ENCODE measurements around the gene ISM1. TPM values are rescaled to one million over a fixed set of nuclear protein-coding genes. Genes with fewer than 3 reads are reported as not detected.

Gene ISM1
- total RNA-seq, 2 donors from 2014 or later: 20.4 to 25.1 TPM

- Histone ChIP-seq H3K36me3 (no peaks in the 10 kb centered on the region), H3K4me1 (ENCODE audit: control insufficient read depth in 1 of 2, low read depth in 2 of 2) (peaks cover 0 to 2% of the 10 kb centered on the region in 2 donors), H3K9me3 (no peaks in the 10 kb centered on the region), H3K27ac (no peak overlapping the region), H3K27me3 (replicated peaks; ENCODE audit: insufficient read depth) (no peaks in the 10 kb centered on the region), H3K4me3 (no peak overlapping the region)
- DNase-seq (ENCODE audit: low spot score) (no peak), ATAC-seq (ENCODE audit: insufficient number of reproducible peaks, low FRiP score, low read depth) (no peak)
- TF ChIP-seq, protein P1, sequence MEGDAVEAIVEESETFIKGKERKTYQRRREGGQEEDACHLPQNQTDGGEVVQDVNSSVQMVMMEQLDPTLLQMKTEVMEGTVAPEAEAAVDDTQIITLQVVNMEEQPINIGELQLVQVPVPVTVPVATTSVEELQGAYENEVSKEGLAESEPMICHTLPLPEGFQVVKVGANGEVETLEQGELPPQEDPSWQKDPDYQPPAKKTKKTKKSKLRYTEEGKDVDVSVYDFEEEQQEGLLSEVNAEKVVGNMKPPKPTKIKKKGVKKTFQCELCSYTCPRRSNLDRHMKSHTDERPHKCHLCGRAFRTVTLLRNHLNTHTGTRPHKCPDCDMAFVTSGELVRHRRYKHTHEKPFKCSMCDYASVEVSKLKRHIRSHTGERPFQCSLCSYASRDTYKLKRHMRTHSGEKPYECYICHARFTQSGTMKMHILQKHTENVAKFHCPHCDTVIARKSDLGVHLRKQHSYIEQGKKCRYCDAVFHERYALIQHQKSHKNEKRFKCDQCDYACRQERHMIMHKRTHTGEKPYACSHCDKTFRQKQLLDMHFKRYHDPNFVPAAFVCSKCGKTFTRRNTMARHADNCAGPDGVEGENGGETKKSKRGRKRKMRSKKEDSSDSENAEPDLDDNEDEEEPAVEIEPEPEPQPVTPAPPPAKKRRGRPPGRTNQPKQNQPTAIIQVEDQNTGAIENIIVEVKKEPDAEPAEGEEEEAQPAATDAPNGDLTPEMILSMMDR (IDR thresholded peaks at IDR 0.05): no peak
These were observed 41.2 kb downstream of the ISM1 start for GRCh38 chr20:13262302-13262650.

DNA sequence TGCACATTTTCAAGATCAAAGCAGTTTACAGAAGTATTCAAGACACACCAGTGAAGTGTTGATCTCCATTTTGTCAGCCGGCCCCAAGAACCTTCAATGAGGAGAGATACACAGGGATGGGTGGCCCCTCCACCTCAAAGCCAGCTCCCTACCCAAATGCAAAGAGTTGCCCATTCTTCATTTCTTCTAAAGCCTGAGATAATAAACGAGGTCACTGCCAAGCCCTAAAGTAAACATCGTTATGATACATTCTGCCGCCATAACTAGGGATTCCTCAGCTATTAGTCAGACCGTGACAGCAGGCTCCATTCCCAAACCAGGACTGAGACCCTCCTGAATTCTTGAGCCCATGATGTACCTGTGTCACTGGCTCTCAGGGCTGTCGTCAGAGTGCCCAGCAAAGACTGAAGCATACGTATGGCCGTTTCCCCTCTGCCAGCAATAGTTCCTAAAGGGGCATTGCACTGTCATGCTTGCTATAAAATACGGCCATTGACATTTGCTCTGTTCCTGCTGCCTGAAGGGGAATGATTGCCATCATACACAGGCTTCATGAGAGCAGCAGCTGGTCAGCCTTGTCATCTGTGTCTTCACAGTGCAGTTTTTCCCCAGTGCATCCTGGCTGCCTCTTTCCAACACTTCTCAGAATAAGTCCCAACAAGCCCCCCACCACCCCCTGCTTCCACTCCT, 41.7 kb downstream of the ISM1 start:
- Histone ChIP-seq H3K27ac (no peak overlapping the region), H3K36me3 (no peaks in the 10 kb centered on the region), H3K4me3 (no peak overlapping the region), H3K4me1 (ENCODE audit: control insufficient read depth in 1 of 2, low read depth in 2 of 2) (peaks cover 0 to 6% of the 10 kb centered on the region in 2 donors), H3K27me3 (replicated peaks; ENCODE audit: insufficient read depth) (no peaks in the 10 kb centered on the region), H3K9me3 (no peaks in the 10 kb centered on the region)
- no peak for DNase-seq (ENCODE audit: low spot score)
- TF ChIP-seq, protein P1 (IDR thresholded peaks at IDR 0.05): no peak
- ATAC-seq (ENCODE audit: insufficient number of reproducible peaks, low FRiP score, low read depth): no peak

- ATAC-seq (ENCODE audit: insufficient number of reproducible peaks, low FRiP score, low read depth): no peak
- no peaks in the 10 kb centered on the region for H3K27me3 ChIP-seq (replicated peaks; ENCODE audit: insufficient read depth)
- no peaks in the 10 kb centered on the region for H3K36me3 ChIP-seq
- TF ChIP-seq, protein P1 (IDR thresholded peaks at IDR 0.05): no peak
- H3K4me3 ChIP-seq: no peak overlapping the region
- no peak overlapping the region for H3K27ac ChIP-seq
- no peak for DNase-seq (ENCODE audit: low spot score)
- peaks cover 0 to 6% of the 10 kb centered on the region in 2 donors for H3K4me1 ChIP-seq (ENCODE audit: control insufficient read depth in 1 of 2, low read depth in 2 of 2)
- H3K9me3 ChIP-seq: no peaks in the 10 kb centered on the region
These were observed 42.4 kb downstream of the ISM1 start for GRCh38 chr20:13263451-13263850.

DNA sequence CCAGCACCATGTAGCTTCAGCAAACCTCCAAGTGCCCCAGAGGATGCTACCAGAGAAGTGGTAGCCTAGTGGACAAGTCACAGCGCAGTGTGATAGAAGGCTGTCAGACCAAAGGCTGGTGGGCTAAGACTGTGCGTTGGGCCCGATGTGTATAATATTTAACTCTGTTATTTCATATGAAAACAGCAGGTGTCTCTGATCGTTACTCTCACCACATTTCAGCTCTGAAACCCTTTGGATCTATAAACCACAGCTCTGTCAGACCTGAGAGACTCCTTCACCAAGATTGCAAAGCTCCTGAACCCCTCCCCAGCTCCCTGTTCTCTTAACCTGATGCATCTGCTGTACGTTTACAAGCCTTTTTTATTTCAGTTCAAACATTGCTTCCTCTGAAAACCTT, 43.8 kb downstream of the ISM1 start:
- H3K27me3 ChIP-seq (replicated peaks; ENCODE audit: insufficient read depth): no peaks in the 10 kb centered on the region
- H3K27ac ChIP-seq: no peak overlapping the region
- no peaks in the 10 kb centered on the region for H3K9me3 ChIP-seq
- ATAC-seq (ENCODE audit: insufficient number of reproducible peaks, low FRiP score, low read depth): no peak
- peaks cover 0 to 6% of the 10 kb centered on the region in 2 donors for H3K4me1 ChIP-seq (ENCODE audit: control insufficient read depth in 1 of 2, low read depth in 2 of 2)
- no peaks in the 10 kb centered on the region for H3K36me3 ChIP-seq
- no peak for DNase-seq (ENCODE audit: low spot score)
- TF ChIP-seq, protein P1 (IDR thresholded peaks at IDR 0.05): no peak
- H3K4me3 ChIP-seq: no peak overlapping the region

DNA sequence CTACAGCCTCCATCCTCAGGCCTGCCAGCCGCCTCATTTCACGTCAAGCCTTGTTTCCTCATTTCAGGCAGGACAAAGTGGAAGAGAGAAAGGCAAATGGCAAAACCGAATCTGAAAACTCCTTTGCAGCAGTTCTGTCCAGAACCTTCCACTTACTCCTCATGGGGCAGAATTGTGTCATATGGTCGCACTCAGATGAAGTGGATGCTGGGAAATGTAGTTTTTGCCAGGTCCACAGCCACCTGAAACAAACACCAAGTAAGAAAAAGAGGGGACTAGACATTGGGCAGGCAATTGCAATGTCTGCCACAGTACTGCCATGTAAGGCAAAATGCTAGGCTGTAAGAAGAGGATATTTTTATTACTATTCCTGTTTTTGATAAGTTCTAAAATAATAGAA, 44.9 kb downstream of the ISM1 start:
- no peaks in the 10 kb centered on the region for H3K9me3 ChIP-seq
- no peaks in the 10 kb centered on the region for H3K36me3 ChIP-seq
- H3K4me1 ChIP-seq (ENCODE audit: control insufficient read depth in 1 of 2, low read depth in 2 of 2): peaks cover 0 to 6% of the 10 kb centered on the region in 2 donors
- ATAC-seq (ENCODE audit: insufficient number of reproducible peaks, low FRiP score, low read depth): no peak
- no peaks in the 10 kb centered on the region for H3K27me3 ChIP-seq (replicated peaks; ENCODE audit: insufficient read depth)
- no peak overlapping the region for H3K27ac ChIP-seq
- TF ChIP-seq, protein P1 (IDR thresholded peaks at IDR 0.05): no peak
- DNase-seq (ENCODE audit: low spot score): no peak
- H3K4me3 ChIP-seq: no peak overlapping the region
